MM.1S (cell line): Measurements from ENCODE around the gene MEIOSIN.

Experiments
- DNase-seq: peaks from one replicate; pipeline ENCODE4 v3.0.0-alpha.2; 2015
- H2AFZ ChIP-seq: fragments of 300-600 bp; sonication (generic); 2 replicates; pipeline ENCODE4 v1.6.0; 2016; ENCODE audit warnings: antibody characterized with exemption, low read length
- H3F3A ChIP-seq: fragments of 300-600 bp; sonication (generic); 2 replicates; pipeline ENCODE4 v1.6.1; 2016; ENCODE audit warnings: mild to moderate bottlenecking, antibody characterized with exemption, low read length, moderate library complexity, mixed read lengths; ENCODE audit not compliant: insufficient read depth
- H3K27ac ChIP-seq: fragments of 300-600 bp; sonication (generic); 2 replicates; pipeline ENCODE4 v1.5.1; 2016; ENCODE audit warnings: mild to moderate bottlenecking, low read length
- H3K27me3 ChIP-seq: fragments of 300-600 bp; sonication (generic); replicated peaks from 2 replicates; pipeline ENCODE4 v1.6.0; 2016; ENCODE audit warnings: low read length; ENCODE audit not compliant: insufficient read depth
- H3K36me3 ChIP-seq: fragments of 300-600 bp; sonication (generic); replicated peaks from 2 replicates; pipeline ENCODE4 v1.6.1; 2016; ENCODE audit warnings: mild to moderate bottlenecking, low read length, mixed read lengths; ENCODE audit not compliant: insufficient read depth
- H3K4me1 ChIP-seq: fragments of 300-600 bp; sonication (generic); 2 replicates; pipeline ENCODE4 v1.6.1; 2016; ENCODE audit warnings: low read length, mixed read lengths
- H3K4me2 ChIP-seq: fragments of 300-600 bp; sonication (generic); 2 replicates; pipeline ENCODE4 v1.6.0; 2016; ENCODE audit warnings: low read depth, low read length
- H3K4me3 ChIP-seq: fragments of 300-600 bp; sonication (generic); 2 replicates; pipeline ENCODE4 v1.5.1; 2016; ENCODE audit warnings: low read length, mixed read lengths
- H3K79me2 ChIP-seq: fragments of 300-600 bp; sonication (generic); 2 replicates; pipeline ENCODE4 v1.6.1; 2016; ENCODE audit warnings: mixed run types, low read length, mixed read lengths
- H3K9ac ChIP-seq: fragments of 300-600 bp; sonication (generic); 2 replicates; pipeline ENCODE4 v1.6.1; 2016; ENCODE audit warnings: low read length, mixed read lengths
- H3K9me2 ChIP-seq: fragments of 300-600 bp; sonication (generic); replicated peaks from 2 replicates; pipeline ENCODE4 v1.6.1; 2016; ENCODE audit warnings: mild to moderate bottlenecking, low read length, mixed read lengths; ENCODE audit not compliant: insufficient read depth
- H3K9me3 ChIP-seq: fragments of 300-600 bp; sonication (generic); replicated peaks from 2 replicates; pipeline ENCODE4 v1.6.1; 2016; ENCODE audit warnings: mild to moderate bottlenecking, low read length, mixed read lengths; ENCODE audit not compliant: insufficient read depth
- H4K20me1 ChIP-seq: fragments of 300-600 bp; sonication (generic); 2 replicates; pipeline ENCODE4 v1.6.1; 2016; ENCODE audit warnings: mild to moderate bottlenecking, low read length, moderate library complexity, mixed read lengths; ENCODE audit not compliant: insufficient read depth
- EZH2 ChIP-seq: fragments of 300-600 bp; sonication (generic); optimal IDR thresholded peaks from 2 replicates; pipeline ENCODE3; 2017; ENCODE audit warnings: low read depth, mild to moderate bottlenecking, antibody characterized with exemption, low read length, mixed read lengths
- EZH2phosphoT487 ChIP-seq: fragments of 300-600 bp; sonication (generic); IDR thresholded peaks from 2 replicates; pipeline ENCODE4 v1.6.1; 2018; ENCODE audit warnings: antibody characterized with exemption, low read length
- TF ChIP-seq, protein P1 (sequence below): fragments of 300-600 bp; sonication (generic); IDR thresholded peaks from 2 replicates; pipeline ENCODE4 v1.5.1; 2016; ENCODE audit warnings: antibody characterized with exemption, low read length, mixed read lengths

MEIOSIN gene

DNA sequence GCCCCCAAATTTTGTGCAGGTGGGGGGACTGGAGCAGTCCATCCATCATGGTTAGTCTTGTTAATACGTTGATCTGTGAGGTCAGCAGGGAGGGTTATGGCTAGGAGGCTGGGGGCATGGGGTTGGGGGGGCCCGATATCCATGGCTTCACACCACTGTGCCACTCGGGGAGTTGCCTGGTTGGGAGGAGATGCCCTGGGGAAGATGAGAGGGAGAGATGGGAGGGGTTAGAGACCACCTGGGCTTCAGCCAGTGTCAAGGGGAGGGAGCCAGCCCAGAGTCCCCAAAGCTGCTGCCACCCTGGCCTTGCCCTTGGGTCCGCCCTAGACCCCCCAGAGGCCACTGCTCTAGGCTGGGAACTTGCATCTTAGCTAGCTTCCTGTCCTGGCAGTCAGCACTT is 50.9 kb downstream of the MEIOSIN start:
- DNase-seq, result no peak
- Histone ChIP-seq H3K9me3 (no peaks in the 10 kb centered on the region), H3K4me1 (0 out of 2 replicates have a peak, but pooled peaks cover 6% of the 10 kb centered on the region), H2AFZ (no peak overlapping the region), H3K9ac (no peak overlapping the region), H3K36me3 (no peaks in the 10 kb centered on the region), H3F3A (peaks cover 6% of the 10 kb centered on the region; the same call in 1 of the 2 replicates), H3K27me3 (no peaks in the 10 kb centered on the region), H3K4me3 (no peak overlapping the region), H3K79me2 (peaks cover 2% of the 10 kb centered on the region; the same call in 1 of the 2 replicates), H4K20me1 (no peaks in the 10 kb centered on the region), H3K27ac (no peak overlapping the region), H3K9me2 (no peaks in the 10 kb centered on the region), H3K4me2 (no peak overlapping the region)
- TF ChIP-seq, protein P1, sequence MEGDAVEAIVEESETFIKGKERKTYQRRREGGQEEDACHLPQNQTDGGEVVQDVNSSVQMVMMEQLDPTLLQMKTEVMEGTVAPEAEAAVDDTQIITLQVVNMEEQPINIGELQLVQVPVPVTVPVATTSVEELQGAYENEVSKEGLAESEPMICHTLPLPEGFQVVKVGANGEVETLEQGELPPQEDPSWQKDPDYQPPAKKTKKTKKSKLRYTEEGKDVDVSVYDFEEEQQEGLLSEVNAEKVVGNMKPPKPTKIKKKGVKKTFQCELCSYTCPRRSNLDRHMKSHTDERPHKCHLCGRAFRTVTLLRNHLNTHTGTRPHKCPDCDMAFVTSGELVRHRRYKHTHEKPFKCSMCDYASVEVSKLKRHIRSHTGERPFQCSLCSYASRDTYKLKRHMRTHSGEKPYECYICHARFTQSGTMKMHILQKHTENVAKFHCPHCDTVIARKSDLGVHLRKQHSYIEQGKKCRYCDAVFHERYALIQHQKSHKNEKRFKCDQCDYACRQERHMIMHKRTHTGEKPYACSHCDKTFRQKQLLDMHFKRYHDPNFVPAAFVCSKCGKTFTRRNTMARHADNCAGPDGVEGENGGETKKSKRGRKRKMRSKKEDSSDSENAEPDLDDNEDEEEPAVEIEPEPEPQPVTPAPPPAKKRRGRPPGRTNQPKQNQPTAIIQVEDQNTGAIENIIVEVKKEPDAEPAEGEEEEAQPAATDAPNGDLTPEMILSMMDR, result no peak
- TF ChIP-seq EZH2phosphoT487, result no peak
- no peak for TF ChIP-seq EZH2

DNA sequence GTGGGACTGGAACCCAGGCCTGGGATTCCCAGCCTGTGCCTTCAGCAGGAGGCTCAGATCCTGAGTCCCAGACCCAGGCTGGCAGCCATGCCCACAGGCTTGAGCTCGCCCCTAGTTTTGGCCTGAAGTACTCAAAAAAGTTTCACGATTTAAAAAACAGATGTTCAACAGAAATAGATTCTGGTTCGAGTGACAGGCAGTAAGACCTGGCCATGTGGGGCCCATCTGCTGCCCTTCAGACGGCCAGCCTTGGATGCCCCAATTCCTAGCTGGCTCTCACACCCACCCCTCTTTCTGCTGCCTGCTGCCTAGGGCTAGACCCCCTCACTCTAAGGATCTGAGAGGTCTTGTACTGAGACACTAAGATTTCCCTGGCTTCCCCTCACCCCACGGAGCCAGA is 51.9 kb downstream of the MEIOSIN start:
- TF ChIP-seq, protein P1, result no peak
- TF ChIP-seq EZH2, result no peak
- no peak for TF ChIP-seq EZH2phosphoT487
- H3K36me3 ChIP-seq, result 0 out of 2 replicates have a peak, but pooled peaks cover 3% of the 10 kb centered on the region
- peaks cover 4% of the 10 kb centered on the region; the same call in 1 of the 2 replicates for H3F3A ChIP-seq
- no peaks in the 10 kb centered on the region for H3K9me2 ChIP-seq
- H3K79me2 ChIP-seq, result peaks cover 6% of the 10 kb centered on the region; the same call in 1 of the 2 replicates
- no peak overlapping the region for H3K4me3 ChIP-seq
- H2AFZ ChIP-seq, result no peak overlapping the region
- no peaks in the 10 kb centered on the region for H3K9me3 ChIP-seq
- no peaks in the 10 kb centered on the region for H4K20me1 ChIP-seq
- no peak overlapping the region for H3K27ac ChIP-seq
- no peak overlapping the region for H3K4me2 ChIP-seq
- no peak for DNase-seq
- H3K4me1 ChIP-seq, result 0 out of 2 replicates have a peak, but pooled peaks cover 1% of the 10 kb centered on the region
- no peak overlapping the region for H3K9ac ChIP-seq
- no peaks in the 10 kb centered on the region for H3K27me3 ChIP-seq

DNA sequence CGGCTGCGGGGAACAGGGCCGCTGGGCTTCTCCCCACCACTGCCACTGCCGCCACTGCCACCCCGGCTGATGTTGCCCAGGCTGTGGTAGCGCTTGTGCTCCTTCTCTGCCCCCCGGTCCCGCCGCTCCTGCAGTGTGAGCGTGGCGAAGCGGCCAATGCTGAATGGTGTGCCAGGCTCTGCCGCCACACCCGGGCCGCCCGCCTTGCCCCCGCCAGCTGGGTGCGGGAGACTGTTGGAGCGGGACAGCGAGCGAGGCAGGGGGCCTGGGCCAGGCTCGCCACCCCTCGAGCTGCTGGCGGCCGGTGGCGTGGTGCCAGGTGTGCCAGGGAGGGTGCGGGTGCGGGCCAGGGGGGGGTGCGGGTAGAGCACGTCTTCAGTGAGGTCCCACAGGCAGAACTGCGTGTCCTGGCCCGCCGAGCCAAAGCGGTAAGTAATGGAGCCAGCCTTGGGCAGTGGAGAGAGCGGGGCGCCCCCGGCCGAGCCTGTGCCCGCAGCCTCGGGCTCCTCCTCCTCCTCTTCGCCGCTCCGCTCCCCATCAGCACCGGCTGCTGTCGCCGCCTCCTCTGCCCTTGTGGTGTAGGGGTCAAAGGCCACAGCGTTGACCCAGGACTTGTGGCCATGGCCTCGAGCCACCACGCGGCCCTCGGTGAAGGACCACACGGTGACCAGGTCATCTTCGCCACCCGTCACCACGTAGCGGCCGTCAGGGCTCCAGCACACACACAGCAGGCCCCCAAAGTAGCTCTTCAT is 52.7 kb downstream of the MEIOSIN start:
- Histone ChIP-seq H3K4me3 (no peak overlapping the region), H3K9ac (no peak overlapping the region), H3K36me3 (0 out of 2 replicates have a peak, but pooled peaks cover 3% of the 10 kb centered on the region), H3F3A (no peaks in the 10 kb centered on the region), H4K20me1 (no peaks in the 10 kb centered on the region), H3K4me1 (no peaks in the 10 kb centered on the region), H3K27me3 (no peaks in the 10 kb centered on the region), H3K9me2 (no peaks in the 10 kb centered on the region), H3K4me2 (no peak overlapping the region), H3K27ac (no peak overlapping the region), H3K9me3 (no peaks in the 10 kb centered on the region), H3K79me2 (peaks cover 11% of the 10 kb centered on the region), H2AFZ (no peak overlapping the region)
- no peak for DNase-seq
- TF ChIP-seq EZH2phosphoT487, result no peak

DNA sequence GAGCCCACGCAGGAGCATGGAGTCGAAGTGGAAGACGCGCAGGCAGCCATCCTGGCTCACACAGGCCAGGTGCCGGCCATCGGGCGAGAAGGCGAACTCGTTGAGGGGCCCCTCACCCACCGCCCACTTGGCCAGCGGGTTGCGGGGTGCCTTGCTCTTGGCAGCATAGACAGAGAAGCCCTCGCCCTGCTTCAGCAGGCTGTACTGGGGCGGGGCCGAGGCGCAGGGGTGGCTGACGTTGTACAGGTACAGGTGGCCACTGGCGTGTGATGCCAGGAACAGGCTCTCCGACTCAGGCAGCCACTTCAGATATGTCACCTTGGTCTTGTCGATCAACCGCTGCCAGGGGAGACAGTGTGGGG is 53.3 kb downstream of the MEIOSIN start:
- no peak overlapping the region for H3K4me2 ChIP-seq
- peaks cover 4% of the 10 kb centered on the region; the same call in 1 of the 2 replicates for H3K4me1 ChIP-seq
- no peaks in the 10 kb centered on the region for H4K20me1 ChIP-seq
- 0 out of 2 replicates have a peak, but pooled peaks cover 3% of the 10 kb centered on the region for H3K36me3 ChIP-seq
- no peaks in the 10 kb centered on the region for H3K9me3 ChIP-seq
- no peak for TF ChIP-seq EZH2phosphoT487
- TF ChIP-seq EZH2, result no peak
- TF ChIP-seq, protein P1, result no peak
- no peak overlapping the region for H3K4me3 ChIP-seq
- peaks cover 16% of the 10 kb centered on the region for H3K79me2 ChIP-seq
- no peaks in the 10 kb centered on the region for H3F3A ChIP-seq
- no peaks in the 10 kb centered on the region for H3K27me3 ChIP-seq
- no peaks in the 10 kb centered on the region for H3K9me2 ChIP-seq
- no peak overlapping the region for H3K9ac ChIP-seq
- no peak for DNase-seq
- H3K27ac ChIP-seq, result no peak overlapping the region
- H2AFZ ChIP-seq, result no peak overlapping the region
